Hepatocyte (in vitro differentiated cells): ENCODE results near the gene APPBP2. TPM values are rescaled to one million over a fixed set of nuclear protein-coding genes. Genes with fewer than 3 reads are reported as not detected.

ENCODE experiments used
- DNase-seq: peaks from one replicate; pipeline ENCODE4 v3.0.0-alpha.2; 2016; ENCODE audit warnings: low spot score
- H2AFZ ChIP-seq: fragments of 200-600 bp; sonication (generic); 2 replicates; pipeline ENCODE4 v1.6.0; 2016; ENCODE audit warnings: antibody characterized with exemption, mild to moderate bottlenecking
- H3K27ac ChIP-seq: fragments of 200-600 bp; sonication (generic); 2 replicates; pipeline ENCODE4 v1.5.1; 2016; ENCODE audit warnings: mild to moderate bottlenecking
- H3K27me3 ChIP-seq: fragments of 200-600 bp; sonication (generic); 2 replicates; pipeline ENCODE4 v1.6.1; 2016
- H3K36me3 ChIP-seq: fragments of 200-600 bp; sonication (generic); replicated peaks from 2 replicates; pipeline ENCODE4 v1.5.1; 2016; ENCODE audit warnings: low read depth; ENCODE audit not compliant: insufficient read depth
- H3K4me1 ChIP-seq: fragments of 200-600 bp; sonication (generic); 2 replicates; pipeline ENCODE4 v1.5.1; 2016; ENCODE audit warnings: mild to moderate bottlenecking, moderate library complexity; ENCODE audit not compliant: insufficient read depth
- H3K4me2 ChIP-seq: fragments of 200-600 bp; sonication (generic); 2 replicates; pipeline ENCODE4 v1.6.0; 2016
- H3K4me3 ChIP-seq: fragments of 200-600 bp; sonication (generic); 2 replicates; pipeline ENCODE4 v1.5.1; 2016; ENCODE audit warnings: mild to moderate bottlenecking
- H3K79me2 ChIP-seq: fragments of 200-600 bp; sonication (generic); 2 replicates; pipeline ENCODE4 v1.6.0; 2017; ENCODE audit warnings: mild to moderate bottlenecking
- H3K9me2 ChIP-seq: fragments of 200-600 bp; sonication (generic); replicated peaks from 2 replicates; pipeline ENCODE4 v1.6.0; 2017; ENCODE audit warnings: mild to moderate bottlenecking; ENCODE audit not compliant: insufficient read depth
- H3K9me3 ChIP-seq: fragments of 200-600 bp; sonication (generic); 2 replicates; pipeline ENCODE4 v1.5.1; 2016; ENCODE audit warnings: low read depth, mild to moderate bottlenecking
- H4K20me1 ChIP-seq: fragments of 200-600 bp; sonication (generic); 2 replicates; pipeline ENCODE4 v1.6.0; 2016; ENCODE audit warnings: mild to moderate bottlenecking; ENCODE audit not compliant: insufficient read depth, poor library complexity, severe bottlenecking
- EZH2 ChIP-seq: fragments of 200-600 bp; sonication (generic); IDR thresholded peaks from 2 replicates; pipeline ENCODE4 v1.6.1; 2016; ENCODE audit warnings: antibody characterized with exemption, mild to moderate bottlenecking, borderline replicate concordance
- EZH2phosphoT487 ChIP-seq: fragments of 200-600 bp; sonication (generic); IDR thresholded peaks from one replicate; pipeline ENCODE4 v1.6.1; 2018; ENCODE audit warnings: antibody characterized with exemption, mild to moderate bottlenecking, low read depth, moderate library complexity; ENCODE audit not compliant: unreplicated experiment, severe bottlenecking
- WGBS: methylation state at CpG from one replicate; pipeline ENCODE4 v1.1.6; 2016; ENCODE audit warnings: low lambda C conversion rate; ENCODE audit errors: missing lambda C conversion rate; 5-methylcytosine and 5-hydroxymethylcytosine counted together
- polyA plus RNA-seq: library from polyadenylated mRNA; unstranded; fragments of >200 nt; fragmentation: Nextera tagmentation; extraction: Ambion mirVana; gene quantifications from 2 replicates; pipeline ENCODE4 v1.2.1, GENCODE V29; 2016
- total RNA-seq: library from RNA; depleted of rRNA; stranded (reverse); fragments of >200 nt; gene quantifications from 2 replicates; pipeline ENCODE4 v1.2.3, GENCODE V29; 2014
- TF ChIP-seq, protein P1 (sequence below): fragments of 200-600 bp; sonication (generic); IDR thresholded peaks from 2 replicates; pipeline ENCODE4 v1.5.1; 2016; ENCODE audit warnings: antibody characterized with exemption, mild to moderate bottlenecking; ENCODE audit not compliant: poor library complexity

APPBP2 gene
- total and polyA plus RNA-seq, 2 experiments from 2014 or later, result 37.2 to 42.0 TPM

DNA sequence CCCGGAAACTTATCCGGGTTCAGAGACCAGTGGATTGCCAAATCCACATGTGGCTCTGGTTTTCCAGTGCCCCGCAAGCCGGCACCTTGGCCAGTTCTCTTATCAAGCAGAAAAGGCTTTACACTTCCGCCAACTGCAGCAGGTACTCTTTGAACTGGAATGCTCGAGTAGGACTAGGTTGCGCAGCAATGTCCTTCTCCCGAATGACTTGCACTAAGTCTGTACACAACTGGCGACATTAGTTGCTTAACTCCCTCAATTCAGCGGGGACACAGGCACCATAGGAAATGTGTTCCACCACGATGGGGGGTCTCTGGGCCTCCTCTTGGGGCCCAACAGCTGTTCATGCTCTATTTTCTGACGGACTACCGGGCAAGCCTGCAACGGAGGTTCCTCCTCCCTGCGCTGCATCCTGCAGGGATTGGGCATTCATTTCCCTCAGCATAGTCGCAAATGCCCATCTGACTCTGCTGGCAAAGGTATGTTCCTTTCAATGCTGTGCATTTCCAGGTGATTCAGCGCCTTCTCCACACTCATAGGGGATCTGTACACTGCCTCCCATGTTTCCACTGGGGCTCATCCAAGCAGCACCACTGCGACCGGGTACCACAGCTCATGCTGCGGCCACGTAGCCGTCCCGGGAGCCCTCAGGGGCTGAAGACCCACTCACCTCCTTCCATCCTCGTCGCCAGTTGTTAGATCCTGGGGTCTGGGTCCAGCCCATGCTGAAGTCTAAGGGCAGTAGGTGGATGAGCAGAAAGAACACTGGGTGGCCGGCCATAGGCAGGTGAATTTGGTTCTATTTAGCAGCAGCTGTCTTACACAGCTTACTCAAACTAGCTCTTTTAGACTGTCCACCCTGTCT lies 34.2 kb upstream of the APPBP2 start:
- no peaks in the 10 kb centered on the region for H3K9me2 ChIP-seq
- WGBS, result 90% methylated on average over 26 of the region's 26 CpGs
- H4K20me1 ChIP-seq, result no peaks in the 10 kb centered on the region
- no peak overlapping the region for H3K4me3 ChIP-seq
- no peak overlapping the region for H2AFZ ChIP-seq
- H3K36me3 ChIP-seq, result no peaks in the 10 kb centered on the region
- TF ChIP-seq EZH2, result no peak
- TF ChIP-seq, protein P1, sequence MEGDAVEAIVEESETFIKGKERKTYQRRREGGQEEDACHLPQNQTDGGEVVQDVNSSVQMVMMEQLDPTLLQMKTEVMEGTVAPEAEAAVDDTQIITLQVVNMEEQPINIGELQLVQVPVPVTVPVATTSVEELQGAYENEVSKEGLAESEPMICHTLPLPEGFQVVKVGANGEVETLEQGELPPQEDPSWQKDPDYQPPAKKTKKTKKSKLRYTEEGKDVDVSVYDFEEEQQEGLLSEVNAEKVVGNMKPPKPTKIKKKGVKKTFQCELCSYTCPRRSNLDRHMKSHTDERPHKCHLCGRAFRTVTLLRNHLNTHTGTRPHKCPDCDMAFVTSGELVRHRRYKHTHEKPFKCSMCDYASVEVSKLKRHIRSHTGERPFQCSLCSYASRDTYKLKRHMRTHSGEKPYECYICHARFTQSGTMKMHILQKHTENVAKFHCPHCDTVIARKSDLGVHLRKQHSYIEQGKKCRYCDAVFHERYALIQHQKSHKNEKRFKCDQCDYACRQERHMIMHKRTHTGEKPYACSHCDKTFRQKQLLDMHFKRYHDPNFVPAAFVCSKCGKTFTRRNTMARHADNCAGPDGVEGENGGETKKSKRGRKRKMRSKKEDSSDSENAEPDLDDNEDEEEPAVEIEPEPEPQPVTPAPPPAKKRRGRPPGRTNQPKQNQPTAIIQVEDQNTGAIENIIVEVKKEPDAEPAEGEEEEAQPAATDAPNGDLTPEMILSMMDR, result no peak
- no peak for TF ChIP-seq EZH2phosphoT487
- no peaks in the 10 kb centered on the region for H3K4me1 ChIP-seq
- H3K79me2 ChIP-seq, result no peaks in the 10 kb centered on the region
- no peaks in the 10 kb centered on the region for H3K27me3 ChIP-seq
- DNase-seq, result no peak
- H3K4me2 ChIP-seq, result no peak overlapping the region
- H3K27ac ChIP-seq, result no peak overlapping the region
- no peaks in the 10 kb centered on the region for H3K9me3 ChIP-seq

DNA sequence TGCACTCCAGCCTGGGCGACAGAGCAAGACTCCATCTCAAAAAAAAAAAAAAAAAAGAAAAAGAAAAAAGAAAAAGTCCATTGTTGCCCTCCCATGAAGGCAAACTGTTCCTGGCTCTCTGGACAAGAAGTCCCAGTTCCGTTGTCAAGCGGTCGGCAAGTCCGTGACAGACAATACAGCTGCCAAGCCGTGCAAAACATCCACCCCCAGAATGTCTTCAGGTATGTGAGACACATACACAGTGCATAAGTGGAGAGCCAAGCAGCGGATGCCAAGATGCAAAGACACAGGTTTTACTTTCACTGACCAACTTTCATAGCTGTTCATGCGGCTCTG lies 33.6 kb upstream of the APPBP2 start:
- Histone ChIP-seq H3K36me3 (no peaks in the 10 kb centered on the region), H4K20me1 (no peaks in the 10 kb centered on the region), H3K4me1 (no peaks in the 10 kb centered on the region), H3K9me3 (no peaks in the 10 kb centered on the region), H3K27me3 (no peaks in the 10 kb centered on the region), H3K79me2 (no peaks in the 10 kb centered on the region), H2AFZ (no peak overlapping the region), H3K4me2 (no peak overlapping the region), H3K9me2 (no peaks in the 10 kb centered on the region), H3K4me3 (no peak overlapping the region), H3K27ac (no peak overlapping the region)
- 96% methylated on average over 7 of the region's 8 CpGs for WGBS
- TF ChIP-seq EZH2phosphoT487 (no peak), EZH2 (no peak)
- TF ChIP-seq, protein P1, result no peak
- DNase-seq, result no peak

DNA sequence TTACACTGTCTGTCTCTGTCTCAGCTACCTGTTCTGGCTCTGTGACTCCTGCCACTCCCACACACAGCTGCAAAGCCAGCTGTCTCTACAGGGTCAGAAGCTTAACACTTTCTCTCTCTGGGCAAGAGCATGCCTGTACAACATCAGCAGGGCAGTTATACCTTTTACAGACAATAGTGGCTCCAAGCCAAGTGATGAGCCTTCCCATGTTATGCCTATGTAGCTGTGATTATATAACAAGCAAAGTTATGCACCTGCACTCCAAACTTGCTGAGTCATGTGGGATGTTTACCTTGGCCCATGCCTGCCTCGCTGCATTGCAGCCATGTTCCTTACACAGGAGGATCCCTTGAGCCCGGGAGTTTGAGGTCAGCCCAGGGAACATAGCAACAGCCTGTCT lies 31.8 kb upstream of the APPBP2 start:
- Histone ChIP-seq H3K79me2 (no peaks in the 10 kb centered on the region), H3K4me3 (no peak overlapping the region), H3K9me3 (no peaks in the 10 kb centered on the region), H3K36me3 (no peaks in the 10 kb centered on the region), H3K27me3 (no peaks in the 10 kb centered on the region), H3K27ac (no peak overlapping the region), H2AFZ (no peak overlapping the region), H3K4me1 (no peaks in the 10 kb centered on the region), H4K20me1 (no peaks in the 10 kb centered on the region), H3K4me2 (no peak overlapping the region), H3K9me2 (no peaks in the 10 kb centered on the region)
- WGBS, result 83% methylated on average over 2 of the region's 2 CpGs
- TF ChIP-seq, protein P1, result no peak
- TF ChIP-seq EZH2 (no peak), EZH2phosphoT487 (no peak)
- no peak for DNase-seq
